Astrocyte of the spinal cord (primary cell): Measurements from ENCODE around the gene TXK.
A peak's percentile ranks its signal among the peaks of the same experiment; 100 is the strongest.

ENCODE experiments used
- DNase-seq: peaks from one replicate; pipeline ENCODE4 v3.0.0; 2011; ENCODE audit warnings: low read depth, low spot score
- H3K4me3 ChIP-seq: 2 replicates; pipeline ENCODE4 v1.5.1; 2011; ENCODE audit warnings: low read depth, mild to moderate bottlenecking, low read length, moderate library complexity
- CTCF ChIP-seq: IDR thresholded peaks from 2 replicates; pipeline ENCODE4 v1.5.1; 2012; ENCODE audit warnings: low read depth, mild to moderate bottlenecking, low read length, inconsistent platforms
- in situ Hi-C: cut with HindIII; loops from 2 replicates; pipeline ENCODE4 v1.10.0; 2017; ENCODE audit warnings: low sequenced_read_pairs

Gene TXK

GRCh38 chr4:48139691-48140090 lies 5.6 kb upstream of the TXK start:
- in situ Hi-C loops = no loop called here
- H3K4me3 ChIP-seq = no peak overlapping the region
- no peak for DNase-seq
- no peak for TF ChIP-seq CTCF

GRCh38 chr4:48138936-48139335 lies 4.9 kb upstream of the TXK start:
- no peak for DNase-seq
- in situ Hi-C loops = no loop called here
- no peak overlapping the region for H3K4me3 ChIP-seq
- no peak for TF ChIP-seq CTCF

GRCh38 chr4:48138511-48138910 lies 4.5 kb upstream of the TXK start:
- DNase-seq = no peak
- in situ Hi-C loops = no loop called here
- TF ChIP-seq CTCF = no peak
- no peak overlapping the region for H3K4me3 ChIP-seq

- no peak for DNase-seq
- no peak overlapping the region for H3K4me3 ChIP-seq
- in situ Hi-C loops = no loop called here
- TF ChIP-seq CTCF = no peak
These were observed 3.8 kb upstream of the TXK start for GRCh38 chr4:48137846-48138245.

GRCh38 chr4:48133669-48134068 lies 381 bp downstream of the TXK start:
- in situ Hi-C loops = no loop called here
- no peak for TF ChIP-seq CTCF
- peak; percentile 53 for DNase-seq
- H3K4me3 ChIP-seq = no peak overlapping the region

GRCh38 chr4:48131736-48132135 lies 2.3 kb downstream of the TXK start:
- in situ Hi-C loops = no loop called here
- no peak for DNase-seq
- H3K4me3 ChIP-seq = no peak overlapping the region
- no peak for TF ChIP-seq CTCF

- H3K4me3 ChIP-seq = no peak overlapping the region
- no peak for DNase-seq
- TF ChIP-seq CTCF = no peak
- in situ Hi-C loops = no loop called here
These were observed 4.0 kb downstream of the TXK start for GRCh38 chr4:48130100-48130499.
